DOHH2 (cell line): ENCODE measurements around the gene SLC4A3.

Experiments used
- EZH2phosphoT487 ChIP-seq: fragments of 200-600 bp; sonication (generic); IDR thresholded peaks from 2 replicates; pipeline ENCODE4 v1.6.1; 2017; ENCODE audit warnings: borderline replicate concordance, mild to moderate bottlenecking, antibody characterized with exemption, low read length, moderate library complexity, mixed read lengths
- TF ChIP-seq, protein P1 (sequence below): fragments of 200-600 bp; sonication (generic); IDR thresholded peaks from one replicate; pipeline ENCODE4 v1.5.1; 2014; ENCODE audit warnings: antibody characterized with exemption, mild to moderate bottlenecking, low read depth, low read length; ENCODE audit not compliant: poor library complexity, severe bottlenecking

- TF ChIP-seq, protein P1, sequence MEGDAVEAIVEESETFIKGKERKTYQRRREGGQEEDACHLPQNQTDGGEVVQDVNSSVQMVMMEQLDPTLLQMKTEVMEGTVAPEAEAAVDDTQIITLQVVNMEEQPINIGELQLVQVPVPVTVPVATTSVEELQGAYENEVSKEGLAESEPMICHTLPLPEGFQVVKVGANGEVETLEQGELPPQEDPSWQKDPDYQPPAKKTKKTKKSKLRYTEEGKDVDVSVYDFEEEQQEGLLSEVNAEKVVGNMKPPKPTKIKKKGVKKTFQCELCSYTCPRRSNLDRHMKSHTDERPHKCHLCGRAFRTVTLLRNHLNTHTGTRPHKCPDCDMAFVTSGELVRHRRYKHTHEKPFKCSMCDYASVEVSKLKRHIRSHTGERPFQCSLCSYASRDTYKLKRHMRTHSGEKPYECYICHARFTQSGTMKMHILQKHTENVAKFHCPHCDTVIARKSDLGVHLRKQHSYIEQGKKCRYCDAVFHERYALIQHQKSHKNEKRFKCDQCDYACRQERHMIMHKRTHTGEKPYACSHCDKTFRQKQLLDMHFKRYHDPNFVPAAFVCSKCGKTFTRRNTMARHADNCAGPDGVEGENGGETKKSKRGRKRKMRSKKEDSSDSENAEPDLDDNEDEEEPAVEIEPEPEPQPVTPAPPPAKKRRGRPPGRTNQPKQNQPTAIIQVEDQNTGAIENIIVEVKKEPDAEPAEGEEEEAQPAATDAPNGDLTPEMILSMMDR = no peak
- no peak for TF ChIP-seq EZH2phosphoT487
Observed at GRCh38 chr2:219636144-219636915, 8.9 kb downstream of the SLC4A3 start.
